ENCODE data around the gene C19orf38.
A peak's percentile ranks its signal among the peaks of the same experiment; 100 is the strongest.

DNA sequence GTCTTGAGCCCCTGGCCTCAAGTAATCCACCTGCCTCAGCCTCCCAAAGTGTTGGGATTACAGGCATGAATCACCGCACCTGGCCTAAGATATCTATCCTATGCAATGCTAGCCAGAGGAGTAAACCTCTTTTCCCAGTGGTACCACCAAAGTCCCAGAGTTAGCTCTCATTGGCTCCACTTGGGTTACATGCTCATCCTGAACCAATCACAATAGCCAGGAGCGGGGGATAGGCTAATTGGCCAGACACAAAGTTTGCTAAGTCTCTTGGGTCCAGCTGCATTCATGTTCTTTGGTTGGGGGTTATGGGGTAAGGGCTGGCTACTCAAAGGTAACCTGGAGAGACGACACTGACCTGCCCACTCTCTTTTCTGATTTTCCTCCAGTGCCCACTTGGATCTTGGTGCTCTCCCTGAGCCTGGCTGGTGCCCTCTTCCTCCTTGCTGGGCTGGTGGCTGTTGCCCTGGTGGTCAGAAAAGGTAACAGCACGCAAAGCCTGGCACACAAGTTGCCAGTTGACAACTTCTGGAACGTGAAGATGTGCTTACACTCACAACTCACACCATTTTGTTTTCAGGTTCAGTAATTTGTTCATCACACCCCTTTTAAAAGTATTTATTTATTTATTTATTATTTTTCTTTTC, 7.8 kb downstream of the C19orf38 start:
- TF ChIP-seq, protein P1, sequence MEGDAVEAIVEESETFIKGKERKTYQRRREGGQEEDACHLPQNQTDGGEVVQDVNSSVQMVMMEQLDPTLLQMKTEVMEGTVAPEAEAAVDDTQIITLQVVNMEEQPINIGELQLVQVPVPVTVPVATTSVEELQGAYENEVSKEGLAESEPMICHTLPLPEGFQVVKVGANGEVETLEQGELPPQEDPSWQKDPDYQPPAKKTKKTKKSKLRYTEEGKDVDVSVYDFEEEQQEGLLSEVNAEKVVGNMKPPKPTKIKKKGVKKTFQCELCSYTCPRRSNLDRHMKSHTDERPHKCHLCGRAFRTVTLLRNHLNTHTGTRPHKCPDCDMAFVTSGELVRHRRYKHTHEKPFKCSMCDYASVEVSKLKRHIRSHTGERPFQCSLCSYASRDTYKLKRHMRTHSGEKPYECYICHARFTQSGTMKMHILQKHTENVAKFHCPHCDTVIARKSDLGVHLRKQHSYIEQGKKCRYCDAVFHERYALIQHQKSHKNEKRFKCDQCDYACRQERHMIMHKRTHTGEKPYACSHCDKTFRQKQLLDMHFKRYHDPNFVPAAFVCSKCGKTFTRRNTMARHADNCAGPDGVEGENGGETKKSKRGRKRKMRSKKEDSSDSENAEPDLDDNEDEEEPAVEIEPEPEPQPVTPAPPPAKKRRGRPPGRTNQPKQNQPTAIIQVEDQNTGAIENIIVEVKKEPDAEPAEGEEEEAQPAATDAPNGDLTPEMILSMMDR (IDR thresholded peaks at IDR 0.05): peak in 2 of 3 experiments; percentile 38 to 41
- TF ChIP-seq POLR2A (IDR thresholded peaks at IDR 0.05): no peak

All from testis (tissue), 2 donors.